OCI-LY1 (cell line): ENCODE results near the gene CASP8.
"Not testable (repeated sequence)": the region's sequence is repeated elsewhere in the genome, so short reads cannot be mapped to it uniquely, and the experiment has no call there.

Experiments used
- H2AFZ ChIP-seq: fragments of 200-600 bp; sonication (generic), shearing (Covaris generic); 2 replicates; pipeline ENCODE4 v1.6.0; 2014; ENCODE audit warnings: antibody characterized with exemption, mild to moderate bottlenecking, low read length
- H3F3A ChIP-seq: fragments of 200-600 bp; sonication (generic), shearing (Covaris generic); 2 replicates; pipeline ENCODE4 v1.6.0; 2014; ENCODE audit warnings: mild to moderate bottlenecking, antibody characterized with exemption, low read length, moderate library complexity; ENCODE audit not compliant: insufficient read depth
- H3K27ac ChIP-seq: fragments of 200-600 bp; sonication (generic); 2 replicates; pipeline ENCODE4 v1.5.1; 2014; ENCODE audit warnings: low read length, mixed run types, mild to moderate bottlenecking, low read depth; ENCODE audit not compliant: poor library complexity, severe bottlenecking
- H3K27me3 ChIP-seq: fragments of 200-600 bp; sonication (generic); 2 replicates; pipeline ENCODE4 v1.6.0; 2014; ENCODE audit warnings: antibody characterized with exemption, mild to moderate bottlenecking, low read length, moderate library complexity; ENCODE audit not compliant: insufficient read depth
- H3K36me3 ChIP-seq: fragments of 200-600 bp; sonication (generic); 2 replicates; pipeline ENCODE4 v1.6.1; 2014; ENCODE audit warnings: mild to moderate bottlenecking, antibody characterized with exemption, low read length, moderate library complexity, mixed read lengths; ENCODE audit not compliant: insufficient read depth
- H3K4me1 ChIP-seq: fragments of 200-600 bp; sonication (generic); 2 replicates; pipeline ENCODE4 v1.5.1; 2014; ENCODE audit warnings: mild to moderate bottlenecking, low read length, moderate library complexity; ENCODE audit not compliant: insufficient read depth, severe bottlenecking
- H3K4me2 ChIP-seq: fragments of 200-600 bp; sonication (generic), shearing (Covaris generic); 2 replicates; pipeline ENCODE4 v1.6.1; 2014; ENCODE audit warnings: low read length
- H3K4me3 ChIP-seq: fragments of 200-600 bp; sonication (generic); 2 replicates; pipeline ENCODE4 v1.5.1; 2014; ENCODE audit warnings: low read length, low read depth, mild to moderate bottlenecking, mixed read lengths; ENCODE audit not compliant: poor library complexity, severe bottlenecking
- H3K79me2 ChIP-seq: fragments of 200-600 bp; shearing (Covaris generic); 2 replicates; pipeline ENCODE4 v1.6.1; 2016; ENCODE audit warnings: mixed run types, low read length, mixed read lengths; ENCODE audit not compliant: insufficient read depth
- H3K9ac ChIP-seq: fragments of 200-600 bp; sonication (generic), shearing (Covaris generic); 2 replicates; pipeline ENCODE4 v1.6.1; 2014; ENCODE audit warnings: mild to moderate bottlenecking, low read length, mixed read lengths
- H3K9me2 ChIP-seq: fragments of 200-600 bp; sonication (generic), shearing (Covaris generic); 2 replicates; pipeline ENCODE4 v1.6.1; 2014; ENCODE audit warnings: low read depth, mild to moderate bottlenecking, low read length, mixed read lengths
- H3K9me3 ChIP-seq: fragments of 200-600 bp; shearing (Covaris generic); 2 replicates; pipeline ENCODE4 v1.6.1; 2014; ENCODE audit warnings: low read length, mixed read lengths
- H4K20me1 ChIP-seq: fragments of 200-600 bp; sonication (generic), shearing (Covaris generic); 2 replicates; pipeline ENCODE4 v1.6.0; 2016; ENCODE audit warnings: mild to moderate bottlenecking, low read length; ENCODE audit not compliant: insufficient read depth
- CTCF ChIP-seq: fragments of 200-600 bp; sonication (generic), shearing (Covaris generic); IDR thresholded peaks from 2 replicates; pipeline ENCODE4 v1.5.1; 2017; ENCODE audit warnings: mild to moderate bottlenecking, antibody characterized with exemption, low read length, moderate library complexity, mixed read lengths
- EZH2 ChIP-seq: fragments of 200-600 bp; sonication (generic), shearing (Covaris generic); IDR thresholded peaks from 2 replicates; pipeline ENCODE4 v1.8.0; 2017; ENCODE audit warnings: borderline replicate concordance, mixed run types, mild to moderate bottlenecking, antibody characterized with exemption, low read length, moderate library complexity, mixed read lengths

Gene CASP8

GRCh38 chr2:201237486-201238123 is 22.7 kb upstream of the CASP8 start:
- no peaks in the 10 kb centered on the region for H4K20me1 ChIP-seq
- no peak overlapping the region for H3K4me3 ChIP-seq
- H3K9ac ChIP-seq = no peak overlapping the region
- no peaks in the 10 kb centered on the region for H3K27me3 ChIP-seq
- H3K9me2 ChIP-seq = no peaks in the 10 kb centered on the region
- no peak overlapping the region for H2AFZ ChIP-seq
- peaks cover 10% of the 10 kb centered on the region for H3K9me3 ChIP-seq
- H3K27ac ChIP-seq = no peak overlapping the region
- H3K36me3 ChIP-seq = peaks cover 45% of the 10 kb centered on the region
- peaks cover 30% of the 10 kb centered on the region for H3K4me1 ChIP-seq
- TF ChIP-seq CTCF (no peak), EZH2 (no peak)
- H3K79me2 ChIP-seq = peaks cover 27% of the 10 kb centered on the region
- H3F3A ChIP-seq = no peaks in the 10 kb centered on the region
- H3K4me2 ChIP-seq = no peak overlapping the region

GRCh38 chr2:201239167-201239935 is 21.0 kb upstream of the CASP8 start:
- peaks cover 45% of the 10 kb centered on the region for H3K36me3 ChIP-seq
- not testable (repeated sequence) for H4K20me1 ChIP-seq, H3K4me3 ChIP-seq, H3K9me3 ChIP-seq, H3K27ac ChIP-seq, H2AFZ ChIP-seq, H3K4me2 ChIP-seq, H3K27me3 ChIP-seq, H3F3A ChIP-seq, H3K9ac ChIP-seq, H3K9me2 ChIP-seq
- H3K79me2 ChIP-seq = peaks cover 19% of the 10 kb centered on the region
- H3K4me1 ChIP-seq = peaks cover 25% of the 10 kb centered on the region

GRCh38 chr2:201242571-201243277 is 17.6 kb upstream of the CASP8 start:
- Histone ChIP-seq H3K9me2 (no peaks in the 10 kb centered on the region), H3K27me3 (no peaks in the 10 kb centered on the region), H3K4me1 (peaks cover 2% of the 10 kb centered on the region), H2AFZ (no peak overlapping the region), H3K36me3 (peaks cover 40% of the 10 kb centered on the region), H3K9me3 (peaks cover 10% of the 10 kb centered on the region), H3K9ac (no peak overlapping the region), H3F3A (no peaks in the 10 kb centered on the region), H3K4me3 (no peak overlapping the region), H3K27ac (no peak overlapping the region), H3K79me2 (no peaks in the 10 kb centered on the region), H3K4me2 (no peak overlapping the region), H4K20me1 (no peaks in the 10 kb centered on the region)
- TF ChIP-seq EZH2 (no peak), CTCF (no peak)
